C4-2B (cell line): ENCODE measurements around the gene TOM1L2.

ENCODE experiments used
- ZFX ChIP-seq: fragments of 450-650 bp; IDR thresholded peaks from 2 replicates; pipeline ENCODE4 v1.6.1; 2017
- TF ChIP-seq, protein P1 (sequence below): fragments of 450-650 bp; conservative IDR thresholded peaks from 2 replicates; pipeline ENCODE4 v1.5.1; 2017; ENCODE audit warnings: mild to moderate bottlenecking

DNA sequence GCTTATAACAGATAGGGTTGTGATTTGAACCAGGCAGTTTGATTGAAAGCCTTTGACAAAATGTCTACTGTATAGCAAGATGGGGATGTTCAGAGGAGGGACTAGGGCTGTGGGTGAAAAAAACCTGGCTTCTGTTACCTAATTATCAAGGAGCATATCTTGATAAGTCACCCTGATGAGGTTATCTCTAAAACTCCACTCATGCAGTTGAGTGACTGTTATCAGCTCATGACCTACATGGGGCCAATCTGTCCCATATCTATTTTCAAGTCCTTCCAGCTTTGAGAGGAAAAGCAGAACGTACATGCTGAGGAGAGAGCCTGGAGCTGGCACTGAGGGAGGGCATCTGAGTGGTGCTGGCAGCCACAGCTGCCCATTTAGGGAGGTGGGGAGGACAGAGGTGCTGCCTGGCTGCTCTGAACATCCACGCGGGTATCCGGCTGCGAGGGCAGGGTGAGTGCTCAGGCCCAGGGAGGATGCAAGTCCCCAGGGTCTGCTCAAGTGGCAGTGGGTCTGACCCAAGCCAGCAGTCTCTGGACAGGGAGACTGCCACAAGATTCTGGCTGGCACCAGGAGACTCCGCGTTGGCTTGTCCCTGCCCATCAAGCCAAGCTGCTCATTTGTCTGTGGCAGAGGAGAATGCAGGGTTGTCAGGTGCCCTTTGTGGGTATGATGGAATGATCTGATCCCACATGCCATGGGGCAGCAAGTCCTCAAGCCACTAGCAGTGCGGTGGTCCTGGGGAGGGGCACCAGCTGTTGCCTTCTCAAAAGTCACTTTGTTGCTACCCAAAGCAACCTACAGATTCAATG lies 37.6 kb upstream of the TOM1L2 start:
- TF ChIP-seq, protein P1, sequence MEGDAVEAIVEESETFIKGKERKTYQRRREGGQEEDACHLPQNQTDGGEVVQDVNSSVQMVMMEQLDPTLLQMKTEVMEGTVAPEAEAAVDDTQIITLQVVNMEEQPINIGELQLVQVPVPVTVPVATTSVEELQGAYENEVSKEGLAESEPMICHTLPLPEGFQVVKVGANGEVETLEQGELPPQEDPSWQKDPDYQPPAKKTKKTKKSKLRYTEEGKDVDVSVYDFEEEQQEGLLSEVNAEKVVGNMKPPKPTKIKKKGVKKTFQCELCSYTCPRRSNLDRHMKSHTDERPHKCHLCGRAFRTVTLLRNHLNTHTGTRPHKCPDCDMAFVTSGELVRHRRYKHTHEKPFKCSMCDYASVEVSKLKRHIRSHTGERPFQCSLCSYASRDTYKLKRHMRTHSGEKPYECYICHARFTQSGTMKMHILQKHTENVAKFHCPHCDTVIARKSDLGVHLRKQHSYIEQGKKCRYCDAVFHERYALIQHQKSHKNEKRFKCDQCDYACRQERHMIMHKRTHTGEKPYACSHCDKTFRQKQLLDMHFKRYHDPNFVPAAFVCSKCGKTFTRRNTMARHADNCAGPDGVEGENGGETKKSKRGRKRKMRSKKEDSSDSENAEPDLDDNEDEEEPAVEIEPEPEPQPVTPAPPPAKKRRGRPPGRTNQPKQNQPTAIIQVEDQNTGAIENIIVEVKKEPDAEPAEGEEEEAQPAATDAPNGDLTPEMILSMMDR, result no peak
- TF ChIP-seq ZFX, result no peak
